Panc1 (cell line): ENCODE data around the gene SEM1. TPM values are rescaled to one million over a fixed set of nuclear protein-coding genes. Genes with fewer than 3 reads are reported as not detected.
"Not testable (repeated sequence)": the region's sequence is repeated elsewhere in the genome, so short reads cannot be mapped to it uniquely, and the experiment has no call there.

ENCODE experiments used
- ATAC-seq: fragments of 200-7000 bp; cut with Tn5 transposase; 2 replicates; pipeline ENCODE4 v1.9.1; 2020; ENCODE audit warnings: mild to moderate bottlenecking, moderate library complexity
- BruUV-seq: library from RNA; stranded (reverse); fragments of 400-500 nt; replicated peaks from 2 replicates; lab custom pipeline; 2021; lab: Mats Ljungman, UMichigan
- CTCF ChIA-PET: fragments of 300-600 bp; sonication (Branson Sonifier 250); formaldehyde crosslinking; loops from one replicate; lab custom pipeline; 2022; ENCODE audit warnings: antibody characterized with exemption; lab: Charles Lee
- POLR2A ChIA-PET: fragments of 300-600 bp; sonication (Branson Sonifier 250); formaldehyde crosslinking; loops from one replicate; lab custom pipeline; 2022; ENCODE audit warnings: antibody characterized with exemption; lab: Charles Lee
- DNase-seq: peaks from one replicate; pipeline ENCODE4 v3.0.0-alpha.2; 2010; ENCODE audit warnings: low read depth, low spot score
- H3K27ac ChIP-seq: 2 replicates; pipeline ENCODE4 v1.5.1; 2011; ENCODE audit warnings: mild to moderate bottlenecking, low read length, inconsistent platforms
- H3K27me3 ChIP-seq: fragments of 200-500 bp; sonication (Bioruptor generic); 2 replicates; pipeline ENCODE4 v1.6.0; 2014; ENCODE audit warnings: low read length, inconsistent platforms; ENCODE audit not compliant: control insufficient read depth, insufficient read depth
- H3K36me3 ChIP-seq: fragments of 200-500 bp; sonication (Bioruptor generic); 2 replicates; pipeline ENCODE4 v1.5.1; 2014; ENCODE audit warnings: inconsistent platforms, mild to moderate bottlenecking, low read length, moderate library complexity; ENCODE audit not compliant: control insufficient read depth, insufficient read depth
- H3K4me1 ChIP-seq: 2 replicates; pipeline ENCODE4 v1.5.1; 2011; ENCODE audit warnings: inconsistent platforms, mild to moderate bottlenecking, low read length, moderate library complexity; ENCODE audit not compliant: control insufficient read depth, insufficient read depth
- H3K4me3 ChIP-seq, 2 experiments: 2 replicates each; pipeline ENCODE4 v1.5.1; 2011 to 2012; ENCODE audit warnings: low read depth in 2 of 2, low read length in 2 of 2, mild to moderate bottlenecking in 2 of 2, inconsistent platforms in 1 of 2, moderate library complexity in 1 of 2
- H3K9me3 ChIP-seq: fragments of 200-500 bp; sonication (Bioruptor generic); 2 replicates; pipeline ENCODE4 v1.5.1; 2014; ENCODE audit warnings: low read depth, mild to moderate bottlenecking, inconsistent platforms, low read length, moderate library complexity; ENCODE audit not compliant: control insufficient read depth, insufficient read depth
- POLR2AphosphoS5 ChIP-seq: IDR thresholded peaks from 2 replicates; pipeline ENCODE4 v1.6.1; 2012; ENCODE audit warnings: mild to moderate bottlenecking, low read depth, low read length, moderate library complexity
- REST ChIP-seq, 2 experiments: IDR thresholded peaks; 2 replicates each; pipeline ENCODE4 v1.6.1; 2011 to 2012; ENCODE audit warnings: low read depth in 2 of 2, control low read depth in 1 of 2, low read length in 1 of 2, mild to moderate bottlenecking in 1 of 2, moderate library complexity in 1 of 2; ENCODE audit not compliant: insufficient read depth in 1 of 2
- SIN3A ChIP-seq: IDR thresholded peaks from 2 replicates; pipeline ENCODE4 v1.6.1; 2012; ENCODE audit warnings: low read depth, mild to moderate bottlenecking, low read length, moderate library complexity, borderline replicate concordance; ENCODE audit not compliant: insufficient read depth
- TCF7L2 ChIP-seq: IDR thresholded peaks from 2 replicates; pipeline ENCODE4 v1.6.1; 2011; ENCODE audit warnings: mild to moderate bottlenecking, low read depth, low read length, inconsistent platforms
- in situ Hi-C: cut with HindIII; loops from 2 replicates; pipeline ENCODE4 v1.10.0; 2016; ENCODE audit warnings: low sequenced_read_pairs, low pct_unique_long_range_greater_than_20kb
- intact Hi-C: fragments of 100-400 bp; cut with micrococcal nuclease; formaldehyde crosslinking; loops from one replicate; pipeline ENCODE4 v1.10.0; 2022; ENCODE audit not compliant: unreplicated experiment
- total RNA-seq: library from RNA; stranded (reverse); gene quantifications from one replicate; pipeline ENCODE4 v1.2.1, GENCODE V29; 2021; ENCODE audit not compliant: unreplicated experiment
- TF ChIP-seq, protein P1 (sequence below): fragments of 450-650 bp; IDR thresholded peaks from 2 replicates; pipeline ENCODE4 v1.5.1; 2017; ENCODE audit warnings: mild to moderate bottlenecking

The SEM1 gene
- total RNA-seq, 1 experiment from 2014 or later = 67.8 TPM

- H3K4me1 ChIP-seq = no peaks in the 10 kb centered on the region
- no peak overlapping the region for H3K27ac ChIP-seq
- H3K9me3 ChIP-seq = no peaks in the 10 kb centered on the region
- no peaks in the 10 kb centered on the region for H3K36me3 ChIP-seq
- in situ Hi-C loops = no loop called here
- no peak overlapping the region for H3K4me3 ChIP-seq
- DNase-seq = no peak
- intact Hi-C loops = no loop called here
- no peak for ATAC-seq
- CTCF ChIA-PET = no interaction called here
- BruUV-seq = no TSS peak
- no peak for TF ChIP-seq SIN3A
- no peak for TF ChIP-seq REST (IDR thresholded peaks at IDR 0.05; ENCODE audit: insufficient read depth in 1 of 2, low read depth in 2 of 2, low read length in 1 of 2)
- H3K27me3 ChIP-seq = peaks cover 3% of the 10 kb centered on the region; the same call in 1 of the 2 replicates
- POLR2A ChIA-PET = no interaction called here
Observed at GRCh38 chr7:96727534-96728088, 18.0 kb upstream of the SEM1 start.

DNA sequence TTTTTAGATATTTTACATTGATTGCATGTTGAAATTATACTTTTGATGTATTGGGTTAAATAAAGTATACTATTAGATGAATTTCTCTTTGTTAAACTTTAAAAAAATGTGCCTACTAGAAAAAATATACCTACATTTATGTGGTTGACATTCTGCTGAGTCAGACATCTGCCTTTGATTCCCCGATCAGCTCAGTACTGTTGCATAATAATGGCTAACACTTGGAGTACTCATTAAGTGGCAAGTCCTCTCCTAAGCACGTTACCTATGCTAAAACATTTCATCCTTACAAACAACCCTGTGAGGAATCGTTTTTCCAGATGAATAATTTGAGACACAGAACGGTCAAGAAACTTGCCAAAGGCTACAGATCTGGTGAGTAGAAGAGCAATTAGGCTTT, 14.0 kb upstream of the SEM1 start:
- no peaks in the 10 kb centered on the region for H3K9me3 ChIP-seq
- intact Hi-C loops (no loop called here), in situ Hi-C loops (no loop called here)
- no peak overlapping the region for H3K27ac ChIP-seq
- no peak for ATAC-seq
- H3K4me3 ChIP-seq = no peak overlapping the region
- POLR2A ChIA-PET = no interaction called here
- no peak for TF ChIP-seq TCF7L2
- no peak for TF ChIP-seq SIN3A
- no peak for TF ChIP-seq REST (IDR thresholded peaks at IDR 0.05; ENCODE audit: insufficient read depth in 1 of 2, low read depth in 2 of 2, low read length in 1 of 2)
- TF ChIP-seq, protein P1, sequence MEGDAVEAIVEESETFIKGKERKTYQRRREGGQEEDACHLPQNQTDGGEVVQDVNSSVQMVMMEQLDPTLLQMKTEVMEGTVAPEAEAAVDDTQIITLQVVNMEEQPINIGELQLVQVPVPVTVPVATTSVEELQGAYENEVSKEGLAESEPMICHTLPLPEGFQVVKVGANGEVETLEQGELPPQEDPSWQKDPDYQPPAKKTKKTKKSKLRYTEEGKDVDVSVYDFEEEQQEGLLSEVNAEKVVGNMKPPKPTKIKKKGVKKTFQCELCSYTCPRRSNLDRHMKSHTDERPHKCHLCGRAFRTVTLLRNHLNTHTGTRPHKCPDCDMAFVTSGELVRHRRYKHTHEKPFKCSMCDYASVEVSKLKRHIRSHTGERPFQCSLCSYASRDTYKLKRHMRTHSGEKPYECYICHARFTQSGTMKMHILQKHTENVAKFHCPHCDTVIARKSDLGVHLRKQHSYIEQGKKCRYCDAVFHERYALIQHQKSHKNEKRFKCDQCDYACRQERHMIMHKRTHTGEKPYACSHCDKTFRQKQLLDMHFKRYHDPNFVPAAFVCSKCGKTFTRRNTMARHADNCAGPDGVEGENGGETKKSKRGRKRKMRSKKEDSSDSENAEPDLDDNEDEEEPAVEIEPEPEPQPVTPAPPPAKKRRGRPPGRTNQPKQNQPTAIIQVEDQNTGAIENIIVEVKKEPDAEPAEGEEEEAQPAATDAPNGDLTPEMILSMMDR = no peak
- TF ChIP-seq POLR2AphosphoS5 = no peak
- no TSS peak for BruUV-seq
- no peaks in the 10 kb centered on the region; the same call in 1 of the 2 replicates for H3K27me3 ChIP-seq
- CTCF ChIA-PET = no interaction called here
- H3K4me1 ChIP-seq = no peaks in the 10 kb centered on the region
- H3K36me3 ChIP-seq = no peaks in the 10 kb centered on the region
- DNase-seq = no peak

GRCh38 chr7:96722928-96723327, 13.3 kb upstream of the SEM1 start:
- CTCF ChIA-PET = not testable (repeated sequence)

More at GRCh38 chr7:96722928-96723327, 13.3 kb upstream of the SEM1 start:
- BruUV-seq, in situ Hi-C loops, ATAC-seq, H3K9me3 ChIP-seq, H3K27me3 ChIP-seq, DNase-seq, H3K27ac ChIP-seq, H3K36me3 ChIP-seq, H3K4me1 ChIP-seq, POLR2A ChIA-PET, intact Hi-C loops, H3K4me3 ChIP-seq: not testable (repeated sequence)
